Activated CD8-positive, alpha-beta T cell treated with anti-CD3 and anti-CD28 coated beads for 36 hours (primary cell): ENCODE results near the gene NXN. TPM values are rescaled to one million over a fixed set of nuclear protein-coding genes. Genes with fewer than 3 reads are reported as not detected.

Experiments used
- ATAC-seq: fragments of 200-7000 bp; cut with Tn5 transposase; one replicate; pipeline ENCODE4 v1.10.0; 2021; ENCODE audit warnings: mild to moderate bottlenecking, moderate library complexity
- CTCF ChIA-PET: fragments of 350-600 bp; sonication (Branson Sonifier 250); formaldehyde crosslinking; loops from one replicate; lab custom pipeline; 2021; ENCODE audit warnings: antibody characterized with exemption; lab: Charles Lee
- POLR2A ChIA-PET: fragments of 350-600 bp; sonication (Branson Sonifier 250); formaldehyde crosslinking; loops from one replicate; lab custom pipeline; 2021; ENCODE audit warnings: antibody characterized with exemption; lab: Charles Lee
- DNase-seq: peaks from one replicate; pipeline ENCODE4 v3.0.0-alpha.2; 2020
- H3K27ac Mint-ChIP-seq: one replicate; pipeline ENCODE4 v1.8.0; 2021; ENCODE audit warnings: mild to moderate bottlenecking, mixed read lengths
- H3K27me3 Mint-ChIP-seq: one replicate; pipeline ENCODE4 v1.8.0; 2021; ENCODE audit warnings: mixed read lengths
- H3K36me3 Mint-ChIP-seq: one replicate; pipeline ENCODE4 v1.8.0; 2021; ENCODE audit warnings: low read depth, mixed read lengths
- H3K4me1 Mint-ChIP-seq: one replicate; pipeline ENCODE4 v1.8.0; 2021; ENCODE audit warnings: low read depth, mixed read lengths
- H3K4me3 Mint-ChIP-seq: one replicate; pipeline ENCODE4 v1.8.0; 2021; ENCODE audit warnings: mild to moderate bottlenecking, moderate library complexity, mixed read lengths
- H3K9me3 Mint-ChIP-seq: one replicate; pipeline ENCODE4 v1.8.0; 2021; ENCODE audit warnings: mixed read lengths
- intact Hi-C: fragments of 100-400 bp; cut with micrococcal nuclease; formaldehyde crosslinking; loops from one replicate; pipeline ENCODE4 v1.10.0; 2022
- total RNA-seq, 2 experiments: library from RNA; stranded (reverse); gene quantifications; one replicate each; pipeline ENCODE4 v1.2.3, GENCODE V29; 2021
- TF ChIP-seq, protein P1 (sequence below): fragments of 200-600 bp; IDR thresholded peaks from one replicate; pipeline ENCODE4 v1.8.0; 2022; ENCODE audit warnings: antibody characterized with exemption, mild to moderate bottlenecking

Gene NXN
- total RNA-seq, 2 experiments from 2014 or later, result 1.2 to 1.4 TPM

DNA sequence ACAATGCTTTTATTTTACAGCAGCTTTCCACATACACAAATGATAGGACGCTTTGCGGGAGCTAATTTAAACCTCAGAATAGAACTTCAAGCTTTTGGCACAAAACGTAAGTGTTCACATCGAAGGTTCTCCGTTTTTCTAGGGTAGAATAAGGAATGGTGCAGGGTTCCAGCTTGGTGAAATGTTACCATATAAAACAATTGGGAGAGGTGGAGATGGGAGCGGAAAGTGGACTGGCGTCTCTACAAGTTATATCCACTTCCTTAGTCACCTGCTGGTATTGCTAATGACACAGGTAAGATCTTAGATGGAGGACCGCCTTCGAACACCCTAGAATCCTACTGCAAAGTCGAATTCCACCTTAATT is 1.7 kb upstream of the NXN start:
- Mint-ChIP-seq H3K27ac (no peak overlapping the region), H3K27me3 (peaks cover 17% of the 10 kb centered on the region), H3K4me3 (peak overlapping the region; percentile 53), H3K4me1 (peaks cover 11% of the 10 kb centered on the region), H3K9me3 (no peaks in the 10 kb centered on the region), H3K36me3 (no peaks in the 10 kb centered on the region)
- intact Hi-C loops, result loop anchor here (10.0 kb wide), 1 partner anchor 96 kb away; no protein-coding TSS in a partner anchor
- ChIA-PET CTCF (interaction anchor here (0.6 to 3.5 kb wide), 36 partner anchors 9 to 669 kb away, joined by 3 to 63 read pairs (median 4); partner anchors contain the start of genes GEMIN4, GLOD4, MRM3 and TIMM22), POLR2A (interaction anchor here (0.7 to 2.5 kb wide), 2 partner anchors 15 to 63 kb away, joined by 3 to 11 read pairs; partner anchors contain the start of gene TIMM22)
- DNase-seq (no peak), ATAC-seq (no peak)
- TF ChIP-seq, protein P1, sequence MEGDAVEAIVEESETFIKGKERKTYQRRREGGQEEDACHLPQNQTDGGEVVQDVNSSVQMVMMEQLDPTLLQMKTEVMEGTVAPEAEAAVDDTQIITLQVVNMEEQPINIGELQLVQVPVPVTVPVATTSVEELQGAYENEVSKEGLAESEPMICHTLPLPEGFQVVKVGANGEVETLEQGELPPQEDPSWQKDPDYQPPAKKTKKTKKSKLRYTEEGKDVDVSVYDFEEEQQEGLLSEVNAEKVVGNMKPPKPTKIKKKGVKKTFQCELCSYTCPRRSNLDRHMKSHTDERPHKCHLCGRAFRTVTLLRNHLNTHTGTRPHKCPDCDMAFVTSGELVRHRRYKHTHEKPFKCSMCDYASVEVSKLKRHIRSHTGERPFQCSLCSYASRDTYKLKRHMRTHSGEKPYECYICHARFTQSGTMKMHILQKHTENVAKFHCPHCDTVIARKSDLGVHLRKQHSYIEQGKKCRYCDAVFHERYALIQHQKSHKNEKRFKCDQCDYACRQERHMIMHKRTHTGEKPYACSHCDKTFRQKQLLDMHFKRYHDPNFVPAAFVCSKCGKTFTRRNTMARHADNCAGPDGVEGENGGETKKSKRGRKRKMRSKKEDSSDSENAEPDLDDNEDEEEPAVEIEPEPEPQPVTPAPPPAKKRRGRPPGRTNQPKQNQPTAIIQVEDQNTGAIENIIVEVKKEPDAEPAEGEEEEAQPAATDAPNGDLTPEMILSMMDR, result peak; percentile 4

DNA sequence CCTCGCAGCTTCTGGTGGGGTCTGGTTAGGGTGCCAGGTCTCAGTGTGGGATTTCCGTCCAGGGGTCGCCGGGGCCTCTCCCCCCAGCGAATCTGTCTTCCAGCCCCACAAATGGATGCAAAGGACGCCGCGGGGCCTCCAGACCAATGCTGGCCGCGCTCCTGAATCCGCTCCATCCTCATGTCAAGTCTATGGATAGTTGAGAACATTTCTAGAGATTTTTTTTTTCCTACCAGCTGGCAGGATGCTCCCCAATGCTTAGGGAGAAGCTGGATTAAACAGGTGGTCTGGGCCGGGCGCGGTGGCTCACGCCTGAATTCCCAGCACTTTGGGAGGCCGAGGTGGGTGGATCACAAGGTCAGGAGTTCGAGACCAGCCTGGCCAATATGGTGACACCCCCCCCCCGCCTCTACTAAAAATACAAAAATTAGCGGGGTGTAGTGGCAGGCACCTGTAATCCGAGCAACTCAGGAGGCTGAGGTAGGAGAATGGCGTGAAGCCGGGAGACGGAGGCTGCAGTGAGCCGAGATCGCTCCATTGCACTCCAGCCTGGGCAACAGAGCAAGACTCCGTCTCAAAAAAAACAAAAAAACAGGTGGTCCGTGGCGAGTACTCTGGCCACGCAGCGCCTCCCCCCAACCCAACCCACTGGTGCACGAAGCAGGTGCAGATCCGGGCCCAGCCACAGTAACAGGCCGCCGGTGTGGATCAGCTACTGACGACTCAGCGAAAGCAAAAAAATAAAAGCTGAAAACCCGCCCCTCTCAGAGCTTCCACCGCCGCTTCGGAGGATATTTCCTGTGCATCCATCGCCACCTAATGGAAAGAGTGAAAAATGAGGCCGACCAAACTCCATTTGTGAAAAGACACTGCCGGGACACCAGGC is 1.1 kb upstream of the NXN start:
- Mint-ChIP-seq H3K27ac (no peak overlapping the region), H3K4me1 (peaks cover 11% of the 10 kb centered on the region), H3K27me3 (peaks cover 21% of the 10 kb centered on the region), H3K9me3 (no peaks in the 10 kb centered on the region), H3K4me3 (peak overlapping the region; percentile 67), H3K36me3 (no peaks in the 10 kb centered on the region)
- TF ChIP-seq, protein P1, result peak; percentile 75
- intact Hi-C loops, result loop anchor here (10.0 kb wide), 1 partner anchor 96 kb away; no protein-coding TSS in a partner anchor
- peak; percentile 84 for DNase-seq
- ChIA-PET CTCF (interaction anchor here (0.6 to 3.5 kb wide), 38 partner anchors 9 to 816 kb away, joined by 3 to 63 read pairs (median 4); partner anchors contain the start of genes GEMIN4, GLOD4, MRM3 and TIMM22), POLR2A (interaction anchor here (0.7 to 2.5 kb wide), 6 partner anchors 16 to 578 kb away, joined by 3 to 11 read pairs (median 3); partner anchors contain the start of genes GEMIN4 and TIMM22)
- peak; percentile 75 for ATAC-seq

DNA sequence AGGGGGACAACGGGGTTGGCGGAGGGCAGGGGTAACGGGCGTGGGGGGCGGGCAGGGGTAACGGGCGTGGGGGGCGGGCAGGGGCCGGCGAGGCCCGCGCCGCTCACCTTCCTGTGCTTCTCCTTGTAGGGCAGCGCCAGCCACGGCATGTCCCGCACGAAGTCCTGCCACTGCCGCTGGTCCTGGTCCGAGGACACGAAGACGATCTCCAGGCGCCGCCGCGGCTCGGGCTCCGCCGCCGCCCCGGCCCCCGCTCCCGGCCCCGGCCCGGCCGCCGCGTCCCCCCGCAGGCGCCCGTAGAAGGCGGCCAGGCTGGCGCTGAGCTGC is 401 bp downstream of the NXN start:
- Mint-ChIP-seq H3K36me3 (no peaks in the 10 kb centered on the region), H3K27me3 (peaks cover 31% of the 10 kb centered on the region), H3K4me1 (peaks cover 11% of the 10 kb centered on the region), H3K27ac (no peak overlapping the region), H3K9me3 (no peaks in the 10 kb centered on the region), H3K4me3 (peak overlapping the region; percentile 36)
- intact Hi-C loops, result loop anchor here (5.0 kb wide), 1 partner anchor 182 kb away; no protein-coding TSS in a partner anchor
- ATAC-seq, result no peak
- CTCF ChIA-PET, result interaction anchor here (2.7 to 3.5 kb wide), 4 partner anchors 14 to 183 kb away, joined by 9 to 63 read pairs (median 51); partner anchors contain the start of gene TIMM22
- TF ChIP-seq, protein P1, result no peak
- DNase-seq, result no peak
- POLR2A ChIA-PET, result interaction anchor here (0.6 to 2.5 kb wide), 3 partner anchors 18 to 197 kb away, joined by 3 to 11 read pairs (median 4); partner anchors contain the start of genes GLOD4, MRM3 and TIMM22

DNA sequence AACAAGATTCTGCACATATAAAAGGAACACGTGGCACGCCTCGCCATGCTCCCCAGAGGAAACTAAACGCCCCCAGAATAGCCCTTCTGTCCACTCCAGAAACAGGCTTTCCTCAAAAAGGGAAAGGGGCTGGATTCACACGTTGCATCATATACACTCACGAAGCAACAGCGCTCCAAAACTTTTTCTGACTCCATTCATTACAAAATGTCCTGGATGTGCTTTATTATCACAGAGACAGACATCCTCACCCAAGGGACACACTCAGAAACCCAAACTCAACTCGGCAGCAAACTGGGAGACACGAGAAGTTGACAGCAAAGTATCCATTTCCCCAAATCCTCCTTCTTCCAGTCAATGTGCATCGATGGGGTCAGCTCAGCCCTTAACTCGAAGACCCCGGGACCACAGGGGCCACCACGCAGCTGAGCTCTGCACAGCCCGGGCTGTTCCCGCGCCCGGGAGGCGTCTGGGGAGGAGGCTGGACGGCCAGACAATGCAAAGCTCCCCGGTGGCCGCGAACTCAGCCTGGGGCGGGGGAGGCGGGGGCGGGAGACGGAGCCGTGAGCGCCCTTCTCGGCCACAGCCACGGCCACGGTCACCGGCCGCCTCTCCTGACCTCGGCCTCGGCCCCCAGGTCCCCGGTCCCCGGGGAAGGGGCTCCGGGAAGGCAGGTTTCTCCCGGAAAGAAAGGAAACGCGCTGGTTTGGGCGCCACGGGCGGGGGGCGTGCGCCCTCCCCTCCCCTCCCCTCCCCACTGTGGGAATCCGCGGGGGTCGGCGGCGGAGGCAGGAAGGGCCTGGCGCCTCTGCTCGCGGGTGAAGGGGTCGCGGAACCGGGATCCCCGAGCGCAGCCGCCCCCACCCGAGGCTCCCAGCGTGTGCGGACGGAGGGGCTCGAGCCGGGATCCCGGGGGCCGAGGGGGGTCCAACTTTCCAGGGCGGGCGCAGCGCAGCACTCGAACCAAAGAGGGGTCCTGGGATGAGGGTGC is 1.2 kb downstream of the NXN start:
- TF ChIP-seq, protein P1, result no peak
- ATAC-seq, result no peak
- POLR2A ChIA-PET, result interaction anchor here (1.1 to 1.2 kb wide), 2 partner anchors 19 to 196 kb away, joined by 4 read pairs; partner anchors contain the start of genes GLOD4, MRM3 and TIMM22
- no peaks in the 10 kb centered on the region for H3K36me3 Mint-ChIP-seq
- H3K9me3 Mint-ChIP-seq, result no peaks in the 10 kb centered on the region
- intact Hi-C loops, result loop anchor here (5.0 kb wide), 1 partner anchor 181 kb away; no protein-coding TSS in a partner anchor
- CTCF ChIA-PET, result interaction anchor here (1.1 to 3.5 kb wide), 4 partner anchors 13 to 182 kb away, joined by 4 to 63 read pairs (median 30); no protein-coding TSS in a partner anchor
- H3K4me1 Mint-ChIP-seq, result peaks cover 11% of the 10 kb centered on the region
- DNase-seq, result no peak
- H3K4me3 Mint-ChIP-seq, result peak overlapping the region; percentile 47
- H3K27ac Mint-ChIP-seq, result no peak overlapping the region
- peaks cover 32% of the 10 kb centered on the region for H3K27me3 Mint-ChIP-seq
